ENCODE measurements around the gene TAF10.

DNA sequence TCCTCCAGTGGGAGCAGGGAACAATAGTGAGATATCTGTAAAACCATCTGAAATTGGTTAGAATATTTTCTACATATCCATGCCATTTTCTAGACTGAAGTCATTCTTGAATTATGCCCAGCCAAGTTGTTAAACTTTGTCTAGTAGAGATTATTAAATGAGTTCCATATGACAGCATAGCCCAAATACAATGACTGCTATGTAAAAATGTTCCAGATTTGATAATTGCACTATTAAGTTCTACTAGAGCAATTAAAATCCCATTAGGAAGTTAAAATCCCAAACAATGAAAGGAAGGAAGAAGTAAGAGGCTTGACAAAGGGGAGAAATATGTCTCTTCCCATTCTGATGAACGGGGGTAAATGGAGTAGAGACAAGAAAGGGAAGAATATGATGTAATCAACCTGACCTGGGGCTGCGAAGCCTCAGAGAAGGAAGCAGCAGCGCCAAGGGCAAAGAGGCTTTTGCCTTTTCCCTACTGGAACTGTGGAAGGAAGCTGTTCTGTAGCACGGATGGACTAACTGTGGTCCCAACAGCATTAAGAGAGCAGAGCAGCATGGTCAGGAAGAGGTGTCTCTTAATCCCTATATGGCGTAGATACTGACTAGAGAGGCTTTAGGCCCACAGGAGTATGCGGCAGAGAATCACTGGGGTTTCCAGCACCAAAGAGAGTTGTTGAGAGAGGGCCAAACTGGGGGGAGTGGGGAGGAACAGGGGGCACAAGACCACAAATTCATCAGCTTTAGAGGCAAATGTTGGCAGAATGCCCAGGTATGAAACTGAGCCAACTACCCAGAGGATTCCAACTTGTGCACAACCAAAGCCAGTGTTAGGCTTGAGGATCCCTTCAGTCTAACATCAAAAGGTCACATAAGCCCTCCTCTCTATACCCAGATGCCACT lies 35.3 kb downstream of the TAF10 start:
- no peak for TF ChIP-seq POLR2A (IDR thresholded peaks at IDR 0.05)
- TF ChIP-seq, protein P1, sequence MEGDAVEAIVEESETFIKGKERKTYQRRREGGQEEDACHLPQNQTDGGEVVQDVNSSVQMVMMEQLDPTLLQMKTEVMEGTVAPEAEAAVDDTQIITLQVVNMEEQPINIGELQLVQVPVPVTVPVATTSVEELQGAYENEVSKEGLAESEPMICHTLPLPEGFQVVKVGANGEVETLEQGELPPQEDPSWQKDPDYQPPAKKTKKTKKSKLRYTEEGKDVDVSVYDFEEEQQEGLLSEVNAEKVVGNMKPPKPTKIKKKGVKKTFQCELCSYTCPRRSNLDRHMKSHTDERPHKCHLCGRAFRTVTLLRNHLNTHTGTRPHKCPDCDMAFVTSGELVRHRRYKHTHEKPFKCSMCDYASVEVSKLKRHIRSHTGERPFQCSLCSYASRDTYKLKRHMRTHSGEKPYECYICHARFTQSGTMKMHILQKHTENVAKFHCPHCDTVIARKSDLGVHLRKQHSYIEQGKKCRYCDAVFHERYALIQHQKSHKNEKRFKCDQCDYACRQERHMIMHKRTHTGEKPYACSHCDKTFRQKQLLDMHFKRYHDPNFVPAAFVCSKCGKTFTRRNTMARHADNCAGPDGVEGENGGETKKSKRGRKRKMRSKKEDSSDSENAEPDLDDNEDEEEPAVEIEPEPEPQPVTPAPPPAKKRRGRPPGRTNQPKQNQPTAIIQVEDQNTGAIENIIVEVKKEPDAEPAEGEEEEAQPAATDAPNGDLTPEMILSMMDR (IDR thresholded peaks at IDR 0.05 in 4 of 5, conservative IDR thresholded peaks at IDR 0.05 in 1 of 5): no peak
